Right lobe of liver (tissue), 4 donors: ENCODE results near the gene VDAC1.

Experiments used
- CTCF ChIP-seq, 4 donors: fragments of 200-600 bp in 3 of 4; fragments of 450-650 bp in 1 of 4; IDR thresholded peaks; one replicate each; pipeline versions ENCODE4 v1.5.1 to v1.8.0; 2016 to 2022; ENCODE audit warnings: antibody characterized with exemption in 4 of 4, mild to moderate bottlenecking in 2 of 4
- POLR2A ChIP-seq: fragments of 450-650 bp; IDR thresholded peaks from one replicate; pipeline ENCODE4 v1.6.1; 2017; ENCODE audit warnings: antibody characterized with exemption, mild to moderate bottlenecking
- donor health status: DM: no; HTN: no; CAD: no.
- donor health status: DM: no; HTN: no; CAD: no.
- donor health status: DM: no; HTN: yes; CAD: no.

- TF ChIP-seq CTCF (IDR thresholded peaks at IDR 0.05) (no peak), POLR2A (no peak)
Observed at GRCh38 chr5:134001938-134002731, 2.6 kb downstream of the VDAC1 start.
